ENCODE data around the gene DENND4A.

- TF ChIP-seq CTCF (IDR thresholded peaks at IDR 0.05) (no peak), POLR2AphosphoS5 (IDR thresholded peaks at IDR 0.05) (no peak), POLR2A (IDR thresholded peaks at IDR 0.05) (no peak), EP300 (IDR thresholded peaks at IDR 0.05) (no peak)
Observed at GRCh38 chr15:65675551-65675950, 116.5 kb downstream of the DENND4A start.

Data from gastroesophageal sphincter (tissue), 3 donors.